ENCODE measurements around the gene GLI3. TPM values are rescaled to one million over a fixed set of nuclear protein-coding genes. Genes with fewer than 3 reads are reported as not detected.

Gene GLI3
- total and polyA plus RNA-seq, 2 experiments from 2014 or later: 4.0 to 5.2 TPM

DNA sequence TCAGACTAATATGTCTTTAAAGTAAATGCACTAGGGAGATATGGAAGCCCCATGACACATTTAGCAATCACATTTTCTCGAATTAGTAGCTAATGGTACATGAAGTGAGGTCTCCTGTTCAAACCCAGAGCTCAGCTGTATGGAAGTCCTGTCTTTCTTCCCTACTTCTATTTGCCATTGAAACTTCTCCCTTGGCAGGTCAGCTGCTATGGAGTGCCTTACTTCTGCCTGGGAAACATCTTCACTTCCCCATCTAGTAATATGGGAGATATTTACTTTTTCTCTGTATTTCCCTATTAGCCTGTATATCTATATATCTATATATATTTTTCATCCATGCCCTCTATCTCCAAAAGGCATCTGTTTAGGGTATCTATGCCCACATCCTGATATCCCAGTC lies 308.8 kb downstream of the GLI3 start:
- Histone ChIP-seq H3K79me2 (ENCODE audit: insufficient read depth) (no peaks in the 10 kb centered on the region), H2AFZ (no peak overlapping the region), H3F3A (ENCODE audit: insufficient read depth) (peaks cover 16% of the 10 kb centered on the region), H3K4me2 (ENCODE audit: unreplicated experiment) (no peak overlapping the region), H3K9ac (no peak overlapping the region), H3K4me3 (no peak overlapping the region), H3K36me3 (ENCODE audit: low read depth) (no peaks in the 10 kb centered on the region), H3K4me1 (ENCODE audit: insufficient read depth) (peaks cover 14% of the 10 kb centered on the region), H3K9me2 (ENCODE audit: insufficient read depth) (no peaks in the 10 kb centered on the region), H3K27ac (no peak overlapping the region), H3K9me3 (ENCODE audit: low read depth) (no peaks in the 10 kb centered on the region), H3K27me3 (replicated peaks; ENCODE audit: insufficient read depth) (no peaks in the 10 kb centered on the region), H4K20me1 (ENCODE audit: insufficient read depth) (no peaks in the 10 kb centered on the region)
- DNase-seq: no peak
- WGBS, 2 experiments (ENCODE audit: low coverage in 1 of 2, low lambda C conversion rate in 2 of 2, missing lambda C conversion rate in 2 of 2): 20 to 25% methylated on average over 1 of the region's 1 CpG
- in situ Hi-C loops (cut with MboI): no loop called here
- TF ChIP-seq EZH2phosphoT487 (IDR thresholded peaks at IDR 0.05; ENCODE audit: insufficient read depth, low read depth) (no peak), EZH2 (IDR thresholded peaks at IDR 0.05; ENCODE audit: insufficient read depth, poor library complexity, severe bottlenecking) (no peak)

DNA sequence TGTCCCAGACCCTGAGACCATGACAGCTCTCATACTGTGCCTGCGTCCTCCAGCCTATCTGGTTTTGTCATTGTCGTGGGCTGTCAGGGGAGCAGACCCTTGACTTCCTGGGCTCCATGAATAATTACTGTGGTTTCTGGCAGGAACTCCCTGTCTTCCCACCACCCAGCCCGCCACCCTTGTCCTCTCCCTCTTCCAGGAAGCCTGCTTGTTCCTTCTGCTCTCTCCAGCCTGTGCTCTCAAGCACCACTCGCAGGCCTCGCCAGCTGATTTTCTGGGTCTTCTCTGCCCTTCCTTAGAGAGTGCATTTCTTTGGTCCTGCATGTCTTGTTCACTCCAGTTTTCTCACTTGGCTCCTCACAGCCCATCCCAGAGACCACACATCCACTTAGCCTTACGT lies 309.6 kb downstream of the GLI3 start:
- DNase-seq: no peak
- no peaks in the 10 kb centered on the region for H3K27me3 ChIP-seq (replicated peaks; ENCODE audit: insufficient read depth)
- H3K27ac ChIP-seq: no peak overlapping the region
- H3K9me2 ChIP-seq (ENCODE audit: insufficient read depth): no peaks in the 10 kb centered on the region
- H2AFZ ChIP-seq: no peak overlapping the region
- in situ Hi-C loops (cut with MboI): no loop called here
- WGBS, 2 experiments (ENCODE audit: low coverage in 1 of 2, low lambda C conversion rate in 2 of 2, missing lambda C conversion rate in 2 of 2): 90 to 94% methylated on average over 6 of the region's 6 CpGs
- no peak overlapping the region for H3K4me3 ChIP-seq
- H3K79me2 ChIP-seq (ENCODE audit: insufficient read depth): no peaks in the 10 kb centered on the region
- no peak overlapping the region for H3K4me2 ChIP-seq (ENCODE audit: unreplicated experiment)
- H4K20me1 ChIP-seq (ENCODE audit: insufficient read depth): no peaks in the 10 kb centered on the region
- peaks cover 16% of the 10 kb centered on the region for H3F3A ChIP-seq (ENCODE audit: insufficient read depth)
- no peak for TF ChIP-seq EZH2phosphoT487 (IDR thresholded peaks at IDR 0.05; ENCODE audit: insufficient read depth, low read depth)
- TF ChIP-seq EZH2 (IDR thresholded peaks at IDR 0.05; ENCODE audit: insufficient read depth, poor library complexity, severe bottlenecking): no peak
- H3K4me1 ChIP-seq (ENCODE audit: insufficient read depth): peaks cover 19% of the 10 kb centered on the region
- no peaks in the 10 kb centered on the region for H3K36me3 ChIP-seq (ENCODE audit: low read depth)
- no peaks in the 10 kb centered on the region for H3K9me3 ChIP-seq (ENCODE audit: low read depth)
- no peak overlapping the region for H3K9ac ChIP-seq

DNA sequence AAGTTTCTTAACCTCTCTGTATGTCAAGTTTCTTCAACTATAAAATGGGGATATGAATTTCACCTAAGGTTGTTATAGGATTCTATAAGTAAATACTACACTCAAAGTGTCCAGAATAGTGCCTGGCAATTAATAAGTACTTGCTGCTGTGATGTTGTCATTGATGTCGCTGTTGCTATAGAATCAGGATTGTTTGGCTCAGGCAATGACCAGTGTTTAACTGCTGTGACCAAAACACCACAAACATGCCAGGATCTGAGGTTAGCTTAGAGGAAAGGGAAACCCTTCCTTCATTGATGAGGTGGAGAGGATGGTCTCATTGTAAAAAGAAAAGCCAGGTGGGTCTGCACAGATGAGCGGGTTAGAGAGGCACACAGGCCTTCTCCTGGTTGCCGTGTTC lies 311.1 kb downstream of the GLI3 start:
- peak; percentile 31 for DNase-seq
- Histone ChIP-seq H3K27ac (no peak overlapping the region), H3F3A (ENCODE audit: insufficient read depth) (peaks cover 27% of the 10 kb centered on the region), H3K9me3 (ENCODE audit: low read depth) (no peaks in the 10 kb centered on the region), H3K36me3 (ENCODE audit: low read depth) (no peaks in the 10 kb centered on the region), H3K4me3 (no peak overlapping the region), H3K9me2 (ENCODE audit: insufficient read depth) (no peaks in the 10 kb centered on the region), H3K27me3 (replicated peaks; ENCODE audit: insufficient read depth) (no peaks in the 10 kb centered on the region), H4K20me1 (ENCODE audit: insufficient read depth) (no peaks in the 10 kb centered on the region), H3K4me1 (ENCODE audit: insufficient read depth) (peaks cover 29% of the 10 kb centered on the region), H3K79me2 (ENCODE audit: insufficient read depth) (no peaks in the 10 kb centered on the region), H2AFZ (no peak overlapping the region), H3K4me2 (ENCODE audit: unreplicated experiment) (no peak overlapping the region), H3K9ac (no peak overlapping the region)
- TF ChIP-seq EZH2 (IDR thresholded peaks at IDR 0.05; ENCODE audit: insufficient read depth, poor library complexity, severe bottlenecking) (no peak), EZH2phosphoT487 (IDR thresholded peaks at IDR 0.05; ENCODE audit: insufficient read depth, low read depth) (no peak)
- WGBS, 2 experiments (ENCODE audit: low coverage in 1 of 2, low lambda C conversion rate in 2 of 2, missing lambda C conversion rate in 2 of 2): 97 to 98% methylated on average over 3 of the region's 3 CpGs
- in situ Hi-C loops (cut with MboI): no loop called here

DNA sequence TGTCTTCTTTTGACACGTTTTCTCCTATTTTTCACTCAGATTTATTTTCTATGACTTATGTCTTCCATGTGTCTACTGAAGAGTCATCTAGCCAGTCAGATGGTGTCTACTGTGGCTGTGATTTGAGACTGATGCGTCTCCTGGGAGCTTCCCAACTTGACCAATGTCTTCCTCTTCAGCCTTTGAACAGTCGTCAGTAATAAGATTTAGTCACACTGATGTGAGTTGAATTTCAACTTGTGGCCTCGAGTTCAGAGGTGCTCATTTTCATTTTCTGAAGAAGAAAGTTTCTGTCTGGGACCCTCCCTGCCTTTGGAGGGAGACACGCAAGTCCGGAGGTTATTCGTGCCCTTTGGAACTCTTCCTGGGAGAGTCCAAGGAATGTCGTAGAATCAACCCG lies 312.2 kb downstream of the GLI3 start:
- no peak overlapping the region for H3K9ac ChIP-seq
- H3K27ac ChIP-seq: no peak overlapping the region
- no peaks in the 10 kb centered on the region for H3K36me3 ChIP-seq (ENCODE audit: low read depth)
- H3F3A ChIP-seq (ENCODE audit: insufficient read depth): peaks cover 24% of the 10 kb centered on the region
- no peak overlapping the region for H2AFZ ChIP-seq
- no peaks in the 10 kb centered on the region for H3K79me2 ChIP-seq (ENCODE audit: insufficient read depth)
- in situ Hi-C loops (cut with MboI): no loop called here
- H3K4me1 ChIP-seq (ENCODE audit: insufficient read depth): peaks cover 24% of the 10 kb centered on the region
- no peaks in the 10 kb centered on the region for H4K20me1 ChIP-seq (ENCODE audit: insufficient read depth)
- H3K4me3 ChIP-seq: no peak overlapping the region
- peak; percentile 39 for DNase-seq
- no peaks in the 10 kb centered on the region for H3K9me2 ChIP-seq (ENCODE audit: insufficient read depth)
- no peaks in the 10 kb centered on the region for H3K9me3 ChIP-seq (ENCODE audit: low read depth)
- 66% methylated on average over 9 of the region's 9 CpGs for WGBS, 2 experiments (ENCODE audit: low coverage in 1 of 2, low lambda C conversion rate in 2 of 2, missing lambda C conversion rate in 2 of 2)
- no peak overlapping the region for H3K4me2 ChIP-seq (ENCODE audit: unreplicated experiment)
- no peaks in the 10 kb centered on the region for H3K27me3 ChIP-seq (replicated peaks; ENCODE audit: insufficient read depth)
- TF ChIP-seq EZH2phosphoT487 (IDR thresholded peaks at IDR 0.05; ENCODE audit: insufficient read depth, low read depth) (no peak), EZH2 (IDR thresholded peaks at IDR 0.05; ENCODE audit: insufficient read depth, poor library complexity, severe bottlenecking) (no peak)

GRCh38 chr7:41922373-41922772 lies 314.6 kb downstream of the GLI3 start:
- Histone ChIP-seq H3K4me2 (ENCODE audit: unreplicated experiment) (no peak overlapping the region), H3F3A (ENCODE audit: insufficient read depth) (peaks cover 42% of the 10 kb centered on the region), H4K20me1 (ENCODE audit: insufficient read depth) (no peaks in the 10 kb centered on the region), H3K9me3 (ENCODE audit: low read depth) (no peaks in the 10 kb centered on the region), H3K9me2 (ENCODE audit: insufficient read depth) (no peaks in the 10 kb centered on the region), H2AFZ (peak overlapping the region; percentile 15; the same call in 1 of the 2 replicates), H3K27me3 (replicated peaks; ENCODE audit: insufficient read depth) (no peaks in the 10 kb centered on the region), H3K9ac (peak overlapping the region; percentile 29), H3K4me3 (no peak overlapping the region), H3K27ac (peak overlapping the region; percentile 67), H3K4me1 (ENCODE audit: insufficient read depth) (peaks cover 44% of the 10 kb centered on the region), H3K36me3 (ENCODE audit: low read depth) (no peaks in the 10 kb centered on the region), H3K79me2 (ENCODE audit: insufficient read depth) (no peaks in the 10 kb centered on the region)
- 55% methylated on average over 2 of the region's 2 CpGs for WGBS, 2 experiments (ENCODE audit: low coverage in 1 of 2, low lambda C conversion rate in 2 of 2, missing lambda C conversion rate in 2 of 2)
- no peak for DNase-seq
- in situ Hi-C loops (cut with MboI): no loop called here
- TF ChIP-seq EZH2 (IDR thresholded peaks at IDR 0.05; ENCODE audit: insufficient read depth, poor library complexity, severe bottlenecking): no peak
- TF ChIP-seq EZH2phosphoT487 (IDR thresholded peaks at IDR 0.05; ENCODE audit: insufficient read depth, low read depth): no peak

Data from GM23248 (cell line).